Measurements from ENCODE around the gene RNF32.

GRCh38 chr7:156656598-156656997, 16.0 kb downstream of the RNF32 start:
- TF ChIP-seq EZH2 (IDR thresholded peaks at IDR 0.05; ENCODE audit: insufficient read depth, low read length) (no peak), CTCF (IDR thresholded peaks at IDR 0.05; ENCODE audit: insufficient read depth, low read depth, low read length) (no peak)
